ENCODE results near the gene DCDC2C.

GRCh38 chr2:3780477-3781402, 77.4 kb downstream of the DCDC2C start:
- peak; percentile 39 for TF ChIP-seq CTCF (IDR thresholded peaks at IDR 0.05)
- no peak for TF ChIP-seq REST (IDR thresholded peaks at IDR 0.05; ENCODE audit: low read depth, low read length)
- no peak for TF ChIP-seq RFX5 (IDR thresholded peaks at IDR 0.05; ENCODE audit: low read length)
- TF ChIP-seq USF2 (IDR thresholded peaks at IDR 0.05; ENCODE audit: borderline replicate concordance, low read depth, low read length): no peak
- no peak for TF ChIP-seq EP300 (IDR thresholded peaks at IDR 0.05; ENCODE audit: borderline replicate concordance in 1 of 2, low read depth in 1 of 2, low read length in 1 of 2)
- TF ChIP-seq MXI1 (IDR thresholded peaks at IDR 0.05; ENCODE audit: low read depth, low read length): no peak
- TF ChIP-seq YY1 (IDR thresholded peaks at IDR 0.05; ENCODE audit: low read depth): no peak
- no peak for TF ChIP-seq TAF1 (IDR thresholded peaks at IDR 0.05; ENCODE audit: borderline replicate concordance, low read depth, low read length)
- TF ChIP-seq FOSL2 (IDR thresholded peaks at IDR 0.05; ENCODE audit: borderline replicate concordance, low read depth): no peak
- TF ChIP-seq NRF1 (IDR thresholded peaks at IDR 0.05; ENCODE audit: low read depth, low read length): no peak
- no peak for TF ChIP-seq NFIC (IDR thresholded peaks at IDR 0.05; ENCODE audit: borderline replicate concordance)
- TF ChIP-seq FOXJ3 (CRISPR knock-in tag; IDR thresholded peaks at IDR 0.05): no peak
- TF ChIP-seq POLR2AphosphoS5 (IDR thresholded peaks at IDR 0.05; ENCODE audit: low read depth, low read length): no peak
- peak; percentile 63; the same call in 1 of the 2 replicates for TF ChIP-seq SMC3 (IDR thresholded peaks at IDR 0.05; ENCODE audit: low read depth, low read length)
